GM18909 (cell line): Measurements from ENCODE around the gene SLC26A4.

Experiments
- ATAC-seq: cut with Tn5 transposase; IDR thresholded peaks from one replicate; pipeline ENCODE4 v1.9.1; 2021; ENCODE audit warnings: mild to moderate bottlenecking; ENCODE audit not compliant: unreplicated experiment, poor library complexity

SLC26A4 gene

GRCh38 chr7:107692501-107692900 is 31.9 kb downstream of the SLC26A4 start:
- ATAC-seq, result no peak

GRCh38 chr7:107693396-107693795 is 32.8 kb downstream of the SLC26A4 start:
- no peak for ATAC-seq

- ATAC-seq, result no peak
Measured at GRCh38 chr7:107694386-107694785, 33.8 kb downstream of the SLC26A4 start.

- ATAC-seq, result no peak
Measured at GRCh38 chr7:107696330-107696946, 35.8 kb downstream of the SLC26A4 start.

GRCh38 chr7:107697321-107698049 is 36.9 kb downstream of the SLC26A4 start:
- no peak for ATAC-seq

GRCh38 chr7:107700570-107700969 is 39.9 kb downstream of the SLC26A4 start:
- ATAC-seq, result no peak

GRCh38 chr7:107701191-107701590 is 40.6 kb downstream of the SLC26A4 start:
- ATAC-seq, result no peak

- ATAC-seq, result no peak
Measured at GRCh38 chr7:107703219-107703618, 42.6 kb downstream of the SLC26A4 start.

GRCh38 chr7:107703872-107704271 is 43.2 kb downstream of the SLC26A4 start:
- no peak for ATAC-seq

- no peak for ATAC-seq
Measured at GRCh38 chr7:107708956-107709355, 48.3 kb downstream of the SLC26A4 start.

- ATAC-seq, result no peak
Measured at GRCh38 chr7:107711301-107711700, 50.7 kb downstream of the SLC26A4 start.

- ATAC-seq, result no peak
Measured at GRCh38 chr7:107712025-107712424, 51.4 kb downstream of the SLC26A4 start.

GRCh38 chr7:107712896-107713295 is 52.3 kb downstream of the SLC26A4 start:
- no peak for ATAC-seq

GRCh38 chr7:107715531-107715930 is 54.9 kb downstream of the SLC26A4 start:
- ATAC-seq, result no peak

- no peak for ATAC-seq
Measured at GRCh38 chr7:107718456-107719193, 58.0 kb downstream of the SLC26A4 start.

GRCh38 chr7:107721286-107721685 is 60.7 kb downstream of the SLC26A4 start:
- no peak for ATAC-seq

GRCh38 chr7:107723255-107723654 is 62.6 kb downstream of the SLC26A4 start:
- ATAC-seq, result no peak

GRCh38 chr7:107725138-107725740 is 64.6 kb downstream of the SLC26A4 start:
- no peak for ATAC-seq

- no peak for ATAC-seq
Measured at GRCh38 chr7:107726356-107727130, 65.9 kb downstream of the SLC26A4 start.

- ATAC-seq, result no peak
Measured at GRCh38 chr7:107728276-107728675, 67.6 kb downstream of the SLC26A4 start.
